Activated CD8-positive, alpha-beta memory T cell treated with anti-CD3 and anti-CD28 coated beads for 48 hours (primary cell): ENCODE results near the gene ZNF346.

ENCODE experiments used
- DNase-seq, 3 experiments: peaks; one replicate each; pipeline ENCODE4 v3.0.0-alpha.2; 2020; ENCODE audit warnings: low read depth in 2 of 3, low spot score in 2 of 3

The ZNF346 gene

DNA sequence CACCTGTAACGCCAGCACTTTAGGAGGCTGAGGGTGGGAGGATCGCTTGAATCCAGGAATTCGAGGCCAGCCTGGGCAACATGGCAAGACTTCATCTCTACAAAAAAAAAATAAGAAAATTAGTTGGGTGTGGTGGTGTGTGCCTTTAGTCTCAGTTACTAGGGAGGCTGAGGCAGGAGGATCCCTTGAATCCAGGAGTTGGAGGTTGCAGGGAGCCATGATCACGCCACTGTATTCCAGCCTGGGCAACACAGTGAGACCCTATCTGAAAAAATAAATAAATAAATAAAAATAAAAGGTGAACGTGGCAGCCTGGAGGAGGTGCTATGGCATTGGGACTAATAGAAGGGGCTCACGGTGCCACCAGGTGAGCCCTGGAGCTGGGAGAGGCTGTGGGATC lies 71.3 kb downstream of the ZNF346 start:
- no peak for DNase-seq

DNA sequence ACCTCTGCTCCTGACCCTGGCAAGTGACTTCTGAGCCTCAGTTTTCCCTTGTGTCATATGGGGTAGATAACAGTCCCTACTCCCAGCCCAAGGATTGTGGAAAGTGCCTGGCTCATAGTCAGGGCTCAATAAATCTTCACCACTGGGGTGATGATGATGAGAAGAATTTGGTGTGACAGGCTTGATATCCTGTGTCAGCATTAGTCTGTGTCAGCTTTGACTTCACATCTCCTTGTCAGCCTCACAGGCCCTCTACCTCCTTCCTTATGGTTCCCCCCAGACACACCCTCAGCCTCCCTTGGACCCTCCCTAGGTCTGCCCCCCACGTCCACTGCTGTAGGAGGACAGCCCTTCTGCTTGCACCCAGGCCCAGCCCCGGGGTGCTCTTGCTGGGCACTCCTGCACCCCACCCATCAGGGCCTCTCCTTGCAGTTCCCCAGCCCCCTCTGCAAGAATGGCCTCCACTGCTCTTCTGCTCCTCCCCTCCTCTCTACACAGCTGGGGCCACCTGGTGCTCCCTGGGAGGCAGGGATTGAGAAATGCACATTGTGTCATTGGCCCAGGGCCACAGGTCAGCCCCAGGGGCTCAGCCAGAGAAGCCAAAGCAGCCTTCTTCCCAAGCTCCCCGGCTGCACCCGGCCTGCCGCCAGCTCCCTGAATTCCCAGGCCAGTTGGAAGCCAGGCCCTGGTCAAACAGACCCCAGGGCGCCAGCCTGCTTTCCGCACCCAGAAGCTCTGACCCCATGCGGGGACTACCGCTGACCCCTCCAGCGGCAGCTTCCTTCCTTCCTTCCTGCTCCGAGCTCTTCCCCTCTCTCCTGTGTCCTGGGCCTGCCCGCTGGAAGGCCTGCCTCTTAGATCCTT lies 72.0 kb downstream of the ZNF346 start:
- DNase-seq: no peak

DNA sequence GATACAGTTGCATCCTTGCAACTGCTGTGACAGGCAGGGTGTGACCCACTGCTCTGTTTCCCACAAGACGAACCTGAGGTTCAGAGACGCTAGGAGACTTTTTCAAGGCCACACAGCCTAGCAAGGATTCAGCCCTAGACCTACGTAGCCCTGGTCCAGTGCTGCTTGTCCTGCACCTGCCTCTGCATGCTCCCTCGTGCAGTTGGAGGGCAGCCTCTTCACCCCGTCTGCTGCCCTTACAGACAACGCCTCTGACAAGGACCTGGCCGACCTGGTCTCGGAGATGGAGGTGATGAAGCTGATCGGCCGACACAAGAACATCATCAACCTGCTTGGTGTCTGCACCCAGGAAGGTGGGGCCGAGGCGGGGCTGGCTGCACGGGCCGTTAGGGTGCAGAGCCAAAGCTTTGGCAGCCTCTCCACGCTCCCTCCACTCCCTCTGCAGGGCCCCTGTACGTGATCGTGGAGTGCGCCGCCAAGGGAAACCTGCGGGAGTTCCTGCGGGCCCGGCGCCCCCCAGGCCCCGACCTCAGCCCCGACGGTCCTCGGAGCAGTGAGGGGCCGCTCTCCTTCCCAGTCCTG lies 72.7 kb downstream of the ZNF346 start:
- no peak for DNase-seq

DNA sequence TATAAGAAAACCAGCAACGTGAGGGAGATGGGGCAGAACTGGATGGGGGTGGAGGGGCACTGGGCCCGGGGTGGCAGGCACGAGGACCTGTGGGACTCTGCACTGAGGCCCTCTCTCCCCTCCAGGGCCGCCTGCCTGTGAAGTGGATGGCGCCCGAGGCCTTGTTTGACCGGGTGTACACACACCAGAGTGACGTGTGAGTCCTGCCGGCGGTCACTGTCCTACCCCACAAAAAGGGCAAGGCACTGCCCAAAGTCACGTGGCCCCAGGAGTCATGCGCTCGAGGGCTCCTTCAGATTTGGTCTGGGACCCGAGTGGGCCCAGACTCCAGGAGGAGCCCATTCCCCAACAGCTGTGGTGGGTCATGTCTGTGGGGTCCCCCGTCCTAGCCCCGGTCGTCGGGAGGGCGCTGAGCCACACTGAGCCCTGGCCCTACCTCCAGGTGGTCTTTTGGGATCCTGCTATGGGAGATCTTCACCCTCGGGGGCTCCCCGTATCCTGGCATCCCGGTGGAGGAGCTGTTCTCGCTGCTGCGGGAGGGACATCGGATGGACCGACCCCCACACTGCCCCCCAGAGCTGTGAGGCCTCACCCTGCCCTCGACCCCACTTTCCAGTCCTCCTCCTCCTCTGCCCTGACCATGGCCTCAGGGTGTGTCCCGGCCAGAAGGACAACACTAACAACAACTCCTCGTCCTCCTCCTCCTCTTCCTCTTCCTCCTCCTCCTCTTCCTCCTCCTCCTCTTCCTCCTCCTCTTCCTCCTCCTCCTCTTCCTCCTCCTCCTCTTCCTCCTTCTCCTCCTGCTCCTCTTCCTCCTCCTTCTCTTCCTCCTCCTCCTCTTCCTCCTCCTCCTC lies 73.9 kb downstream of the ZNF346 start:
- no peak for DNase-seq

DNA sequence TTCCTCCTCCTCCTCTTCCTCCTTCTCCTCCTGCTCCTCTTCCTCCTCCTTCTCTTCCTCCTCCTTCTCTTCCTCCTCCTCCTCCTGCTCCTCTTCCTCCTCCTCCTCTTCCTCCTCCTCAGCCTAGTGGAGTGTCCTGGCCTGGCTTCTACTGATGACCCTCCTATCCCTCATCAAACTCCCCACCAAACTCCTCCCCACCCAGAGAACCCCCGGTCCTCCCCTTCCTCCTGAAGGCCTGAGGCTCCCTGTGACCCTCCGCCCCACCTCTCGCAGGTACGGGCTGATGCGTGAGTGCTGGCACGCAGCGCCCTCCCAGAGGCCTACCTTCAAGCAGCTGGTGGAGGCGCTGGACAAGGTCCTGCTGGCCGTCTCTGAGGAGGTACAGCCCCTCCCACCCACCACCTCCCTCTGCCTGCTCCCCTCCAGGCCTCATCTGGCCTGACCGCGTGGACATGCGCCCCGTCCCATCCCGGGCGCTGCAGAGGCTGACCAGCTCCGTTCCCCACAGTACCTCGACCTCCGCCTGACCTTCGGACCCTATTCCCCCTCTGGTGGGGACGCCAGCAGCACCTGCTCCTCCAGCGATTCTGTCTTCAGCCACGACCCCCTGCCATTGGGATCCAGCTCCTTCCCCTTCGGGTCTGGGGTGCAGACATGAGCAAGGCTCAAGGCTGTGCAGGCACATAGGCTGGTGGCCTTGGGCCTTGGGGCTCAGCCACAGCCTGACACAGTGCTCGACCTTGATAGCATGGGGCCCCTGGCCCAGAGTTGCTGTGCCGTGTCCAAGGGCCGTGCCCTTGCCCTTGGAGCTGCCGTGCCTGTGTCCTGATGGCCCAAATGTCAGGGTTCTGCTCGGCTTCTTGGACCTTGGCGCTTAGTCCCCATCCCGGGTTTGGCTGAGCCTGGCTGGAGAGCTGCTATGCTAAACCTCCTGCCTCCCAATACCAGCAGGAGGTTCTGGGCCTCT lies 74.8 kb downstream of the ZNF346 start:
- DNase-seq: no peak

DNA sequence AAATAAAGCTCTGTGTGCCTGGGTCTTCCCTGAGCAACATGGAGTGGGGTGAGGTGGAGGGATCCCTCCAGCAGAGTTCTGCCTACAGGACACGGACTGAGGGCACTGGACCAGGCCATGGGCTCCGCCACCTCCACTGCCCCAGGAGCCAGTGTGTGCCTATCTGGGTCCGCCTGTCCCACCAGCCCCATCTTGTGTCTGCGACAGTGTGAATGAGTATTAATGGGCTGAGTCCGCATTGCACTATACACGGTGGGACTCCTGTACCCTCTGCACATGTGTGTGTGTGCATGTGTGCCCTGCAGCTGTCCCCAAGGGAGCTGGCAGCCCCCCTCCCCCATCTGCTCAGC lies 75.6 kb downstream of the ZNF346 start:
- DNase-seq: no peak

DNA sequence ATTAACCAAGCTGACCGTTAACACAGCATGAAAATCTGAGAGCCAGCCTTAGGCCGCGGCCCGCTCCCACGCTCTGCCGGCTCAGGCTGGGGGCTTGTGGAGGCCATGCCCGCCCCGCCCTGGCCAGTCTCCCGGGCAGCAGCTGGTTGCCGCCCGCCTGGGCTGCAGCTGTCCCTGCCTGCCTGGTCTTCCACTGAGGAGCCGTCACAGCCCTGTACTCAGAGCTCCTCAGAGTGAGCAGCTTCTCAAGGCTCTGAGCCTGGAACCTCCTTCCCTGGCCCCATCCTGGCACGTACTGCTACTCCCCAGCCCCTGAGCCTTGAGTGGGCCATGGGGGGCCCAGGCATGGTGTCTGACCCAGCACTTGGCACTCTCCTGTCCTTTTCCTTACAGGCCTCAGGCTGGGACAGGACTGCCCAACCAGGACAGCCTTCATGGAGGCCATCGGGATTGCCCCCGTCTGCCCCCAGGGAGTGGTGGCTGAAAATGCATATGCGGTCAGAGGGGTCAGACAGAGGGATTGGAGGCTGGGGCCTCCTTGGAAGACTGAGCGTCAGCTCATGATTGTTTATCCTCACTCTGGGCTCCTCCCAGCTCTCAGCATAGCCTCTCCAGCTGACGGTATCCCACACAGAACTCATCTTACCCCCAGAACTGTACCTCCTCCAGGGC lies 76.1 kb downstream of the ZNF346 start:
- DNase-seq: no peak

DNA sequence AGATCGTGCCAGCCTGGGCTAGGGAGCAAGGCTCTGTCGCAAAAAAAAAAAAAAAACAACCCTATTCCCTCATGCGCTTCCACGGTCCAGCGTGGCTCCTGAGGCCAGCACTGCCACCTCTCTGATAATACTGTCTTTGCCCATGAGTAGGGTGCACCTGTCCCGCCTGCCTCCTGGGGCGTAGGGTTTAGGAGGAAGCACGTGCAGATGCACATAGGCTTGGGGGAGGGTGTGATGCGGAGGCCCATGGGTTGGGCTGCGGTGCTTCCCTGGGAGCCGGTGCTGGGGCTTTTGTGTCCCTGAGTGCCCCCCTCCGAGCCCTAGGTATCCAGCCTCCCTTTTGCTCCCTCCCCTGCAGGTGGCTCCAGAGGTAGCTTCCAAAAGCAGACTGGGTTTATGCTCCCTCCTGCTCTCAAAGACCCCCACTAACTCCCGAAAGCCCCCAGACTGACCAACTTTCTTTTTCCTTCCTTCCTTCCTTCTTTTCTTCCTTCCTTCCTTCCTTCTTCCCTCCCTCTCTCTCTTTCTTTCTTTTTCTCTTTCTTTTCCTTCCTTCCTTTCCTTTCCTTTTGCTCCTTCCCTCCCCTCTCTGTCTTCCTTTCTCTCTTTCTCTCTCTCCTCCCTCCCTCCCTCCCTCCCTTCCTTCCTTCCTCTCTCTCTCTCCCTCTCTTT lies 77.1 kb downstream of the ZNF346 start:
- no peak for DNase-seq

DNA sequence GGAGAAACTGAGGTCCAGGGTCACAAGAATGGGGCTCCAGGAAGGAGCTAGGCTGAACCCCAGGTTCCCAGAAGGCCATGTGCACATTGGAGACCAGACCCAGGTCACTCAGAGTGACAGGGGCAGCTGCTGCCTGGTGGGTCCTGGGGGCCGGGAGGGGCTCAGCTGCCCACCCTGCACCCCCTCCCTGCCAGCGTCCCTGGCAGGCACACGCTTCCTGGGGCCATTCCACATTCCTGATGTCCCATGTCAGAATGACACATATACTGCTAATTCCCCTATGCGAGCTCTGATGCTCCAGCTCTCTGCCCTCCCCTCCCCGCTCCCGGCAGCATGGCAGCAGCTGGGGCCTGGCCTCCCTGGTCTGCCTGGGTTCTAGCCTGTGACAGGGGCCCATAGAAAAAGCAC lies 78.2 kb downstream of the ZNF346 start:
- DNase-seq: no peak

DNA sequence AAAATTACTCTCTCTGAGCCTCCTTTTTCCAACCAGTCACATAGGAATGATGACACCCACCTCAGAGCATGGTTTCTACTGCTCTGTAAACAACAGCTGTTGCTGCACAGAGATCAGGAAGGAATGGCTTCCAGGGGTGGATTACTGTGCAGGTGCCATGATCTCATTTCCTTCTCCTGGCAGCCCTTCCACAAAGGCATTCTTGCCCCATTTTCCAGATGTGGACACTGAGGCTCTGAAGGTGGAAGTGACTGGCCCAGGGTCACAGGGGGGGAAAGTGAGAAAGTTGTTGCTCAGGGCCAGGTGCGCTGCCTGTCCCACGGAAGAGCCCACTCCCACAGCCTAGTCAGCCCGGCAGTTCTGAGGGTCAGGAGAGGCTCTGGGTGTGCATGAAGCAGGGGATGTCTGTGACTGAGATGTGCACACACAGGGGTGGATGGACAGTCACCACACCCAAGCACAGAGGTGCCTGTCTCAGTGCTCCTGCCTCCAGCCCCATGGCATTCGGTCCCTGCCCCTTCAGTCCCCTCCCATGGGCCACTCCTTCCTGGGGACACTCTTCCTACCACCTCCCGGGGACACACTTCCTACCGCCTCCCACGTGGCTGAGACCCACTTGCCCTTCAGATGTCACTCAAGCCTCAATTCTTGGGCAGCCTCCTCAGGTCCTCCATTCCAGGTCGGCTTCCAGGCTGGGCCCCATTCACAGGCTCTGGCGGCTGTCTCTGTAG lies 81.2 kb downstream of the ZNF346 start:
- DNase-seq: no peak

DNA sequence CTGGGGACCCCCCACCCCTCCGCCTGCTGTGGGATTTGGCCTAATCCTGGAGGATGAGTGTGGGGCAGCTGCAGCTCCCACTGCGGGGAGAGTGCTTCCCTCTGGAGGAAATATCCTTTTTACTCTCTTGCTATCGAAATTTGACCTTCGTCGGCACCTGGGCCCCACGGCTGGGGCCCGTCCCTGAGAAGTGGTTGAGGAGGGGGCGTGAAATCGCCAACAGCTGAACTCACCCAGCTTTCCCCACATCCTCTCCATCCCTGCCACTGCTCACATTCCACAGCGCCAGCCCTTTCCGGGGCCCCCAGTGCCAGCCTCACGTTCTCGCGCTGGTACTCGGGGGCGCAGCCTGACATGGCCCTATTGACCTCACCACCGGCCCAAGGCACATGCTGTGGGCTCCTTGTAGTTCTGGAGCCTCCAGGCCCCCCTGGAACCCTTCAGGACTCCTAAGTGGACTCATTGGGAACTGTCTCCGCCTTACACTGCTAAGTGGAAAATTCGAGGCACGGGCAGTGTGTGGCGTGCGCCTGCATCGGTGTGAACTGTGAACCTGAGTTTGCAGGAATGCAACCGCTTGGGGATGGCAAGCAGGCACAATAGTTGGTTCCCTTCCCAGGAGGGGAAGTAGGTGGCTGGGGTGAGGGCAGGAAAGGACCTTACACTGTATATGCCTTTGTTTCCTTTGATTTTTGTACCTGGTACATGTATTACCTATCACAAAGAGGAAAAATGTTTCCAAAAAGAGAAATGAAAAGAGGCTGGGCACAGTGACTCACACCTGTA lies 83.4 kb downstream of the ZNF346 start:
- DNase-seq: no peak

DNA sequence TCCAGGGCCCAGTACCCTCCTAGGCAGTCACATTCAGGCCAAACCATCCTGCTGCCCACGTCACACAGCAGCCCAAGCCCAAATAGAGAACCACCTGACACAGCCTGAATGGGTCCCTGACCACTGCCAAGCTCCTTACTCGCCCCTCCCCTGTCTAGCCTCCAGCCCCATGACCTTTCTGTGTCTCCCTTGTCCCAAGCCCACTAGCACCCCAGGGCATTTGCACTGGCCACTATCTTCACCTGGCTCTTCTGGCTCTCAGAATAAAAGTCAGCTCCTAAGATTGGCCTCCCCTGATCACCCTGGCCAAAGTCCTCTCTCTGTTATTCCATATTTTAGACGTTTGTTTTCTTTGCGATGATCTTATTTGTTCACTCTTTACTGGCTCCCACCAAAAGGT lies 84.7 kb downstream of the ZNF346 start:
- no peak for DNase-seq

DNA sequence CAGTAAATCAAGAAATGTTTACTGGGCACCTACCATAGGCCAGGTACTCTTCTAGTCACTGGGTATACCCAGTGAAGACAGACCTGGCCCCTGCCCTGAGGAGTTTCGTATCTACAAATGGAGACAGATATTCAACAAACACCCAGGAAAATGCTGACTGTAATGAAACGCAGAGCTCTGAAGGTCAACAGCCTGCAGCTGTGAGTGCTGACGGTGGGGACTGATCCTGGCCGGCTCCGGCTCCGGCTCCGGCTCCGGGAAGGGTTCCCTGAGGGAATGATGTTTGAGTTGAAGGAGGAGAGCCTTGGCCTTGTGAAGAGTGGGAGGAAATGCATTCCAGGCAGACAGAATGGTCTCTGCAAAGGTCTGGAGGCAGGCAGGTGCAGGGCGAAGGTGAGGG lies 87.3 kb downstream of the ZNF346 start:
- no peak for DNase-seq

DNA sequence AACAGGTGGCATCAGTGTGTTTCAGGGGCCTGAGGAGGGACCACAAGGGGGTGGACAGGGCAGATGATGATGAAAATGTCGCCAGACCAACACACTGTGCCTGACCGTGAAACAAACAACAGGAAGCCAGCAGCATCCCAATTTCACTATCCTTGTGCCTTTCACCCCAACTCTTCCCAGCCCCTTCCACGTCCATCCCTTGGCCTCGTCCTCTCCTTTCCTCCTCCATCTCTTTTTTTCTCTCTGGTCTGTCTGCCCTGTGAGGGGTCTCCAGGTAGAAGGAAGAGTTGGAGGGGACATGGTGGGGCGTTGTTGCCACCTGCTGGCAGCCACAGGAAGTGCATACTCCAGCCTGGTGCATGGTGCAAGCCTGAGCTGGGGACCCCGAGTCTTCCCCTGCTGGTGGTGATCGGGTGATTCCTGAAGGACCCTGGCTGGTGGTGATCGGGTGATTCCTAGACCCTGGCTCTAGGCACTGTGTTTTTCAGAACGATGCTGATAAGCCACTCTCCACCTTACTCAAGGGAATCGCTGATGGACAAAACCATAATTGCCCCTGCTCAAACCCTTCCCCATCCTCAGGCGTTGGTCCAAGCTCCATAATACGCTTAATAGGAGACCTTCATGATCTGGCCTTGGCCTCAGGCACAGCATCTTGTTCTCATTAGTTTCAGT lies 89.4 kb downstream of the ZNF346 start:
- peak; percentile 24 to 41 (median 40) for DNase-seq

DNA sequence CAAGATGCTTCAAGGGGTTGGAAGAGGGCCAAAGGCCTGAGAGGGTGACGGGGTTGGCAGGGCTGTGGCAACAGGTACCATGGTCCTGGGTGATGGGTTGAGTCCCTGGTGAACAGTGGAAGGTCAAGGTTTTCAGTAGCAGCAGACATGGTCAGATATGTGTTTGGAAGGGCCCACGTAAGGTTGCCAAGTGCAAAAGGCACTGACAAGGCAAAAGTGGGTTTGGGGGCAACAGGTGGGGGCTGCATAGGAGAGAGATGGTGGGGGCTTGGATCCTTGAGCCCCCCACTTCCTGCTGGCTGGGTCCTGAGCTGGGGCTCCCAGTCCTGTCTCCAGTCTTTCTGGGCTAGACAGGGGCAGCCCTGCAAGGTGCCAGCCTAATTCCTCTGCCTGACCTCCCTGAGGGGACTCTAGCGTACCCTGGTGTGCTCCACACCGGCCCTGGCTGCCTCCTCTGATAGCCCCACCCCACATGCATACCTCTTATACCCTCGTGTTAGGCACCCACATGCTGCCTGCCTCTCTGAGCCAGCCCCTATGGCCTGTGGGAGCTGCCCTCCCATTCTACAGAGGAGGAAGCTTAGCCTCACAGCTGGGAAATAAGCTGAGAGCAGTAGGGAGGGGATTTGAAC lies 90.2 kb downstream of the ZNF346 start:
- DNase-seq: no peak

DNA sequence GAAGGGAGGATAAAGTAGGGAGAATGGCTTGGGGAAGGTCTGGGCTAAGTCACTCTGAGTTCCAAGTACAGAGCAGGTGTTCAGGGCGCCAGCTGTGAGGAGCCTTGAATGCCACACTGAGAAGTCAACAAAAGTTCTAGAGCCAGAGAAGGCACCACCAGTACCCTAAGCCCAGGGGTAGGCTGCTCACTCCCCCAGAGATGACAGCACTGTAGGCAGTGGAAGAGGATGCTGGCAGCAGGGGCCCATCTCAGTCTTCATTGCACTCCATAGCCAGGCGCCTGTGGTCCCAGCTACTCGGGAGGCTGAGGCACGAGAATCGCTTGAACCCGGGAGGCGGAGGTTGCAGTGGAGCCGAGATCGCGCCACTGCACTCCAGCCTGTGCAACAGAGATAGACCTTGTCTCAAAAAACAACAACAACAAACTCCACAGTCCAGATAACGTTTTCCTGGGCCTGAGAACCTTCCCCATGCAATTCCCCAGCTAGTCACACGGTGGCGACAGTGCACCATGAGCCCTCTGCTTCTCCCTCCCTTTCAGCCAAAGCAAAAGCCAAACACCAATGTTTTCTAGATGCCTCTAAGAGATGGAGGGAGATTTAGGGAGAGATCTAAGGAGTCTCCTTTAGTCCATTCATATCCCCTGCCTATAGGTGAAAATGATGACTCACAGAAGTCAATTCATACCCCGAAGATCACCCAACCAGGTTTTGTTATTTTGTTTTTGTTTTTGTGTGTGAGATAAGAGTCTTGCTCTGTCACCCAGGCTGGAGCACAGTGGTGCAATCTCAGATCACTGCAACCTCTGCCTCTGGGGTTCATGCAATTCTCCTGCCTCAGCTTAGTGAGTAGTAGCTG lies 91.3 kb downstream of the ZNF346 start:
- DNase-seq: peak; percentile 35 to 73 (median 55)
